Skin epidermis (tissue), 12 donors: ENCODE data around the gene ORC5.
A peak's percentile ranks its signal among the peaks of the same experiment; 100 is the strongest.
"Not testable (repeated sequence)": the region's sequence is repeated elsewhere in the genome, so short reads cannot be mapped to it uniquely, and the experiment has no call there.

ENCODE experiments used
- H3K27ac ChIP-seq, 21 experiments: fragments of 200-600 bp; sonication (generic) in 11 of 21; one replicate each; pipeline ENCODE4 v1.5.0; 2020; ENCODE audit warnings: mild to moderate bottlenecking in 3 of 21, inconsistent platforms in 2 of 21, moderate library complexity in 2 of 21
- H3K4me3 ChIP-seq, 7 experiments: fragments of 200-600 bp; sonication (generic) in 2 of 7; one replicate each; pipeline ENCODE4 v1.5.0; 2020; ENCODE audit warnings: inconsistent platforms in 2 of 7, mild to moderate bottlenecking in 2 of 7, moderate library complexity in 1 of 7

ORC5 gene

GRCh38 chr7:104207731-104208420, at the start of gene ORC5:
ORC5 (minus strand) TSS chr7:104208013; CDS start chr7:104207904, 109 bp downstream.
- peak within 1 kb of the TSS in 20 of 21 experiments; percentile 65 to 94 (median 85) for H3K27ac ChIP-seq

DNA sequence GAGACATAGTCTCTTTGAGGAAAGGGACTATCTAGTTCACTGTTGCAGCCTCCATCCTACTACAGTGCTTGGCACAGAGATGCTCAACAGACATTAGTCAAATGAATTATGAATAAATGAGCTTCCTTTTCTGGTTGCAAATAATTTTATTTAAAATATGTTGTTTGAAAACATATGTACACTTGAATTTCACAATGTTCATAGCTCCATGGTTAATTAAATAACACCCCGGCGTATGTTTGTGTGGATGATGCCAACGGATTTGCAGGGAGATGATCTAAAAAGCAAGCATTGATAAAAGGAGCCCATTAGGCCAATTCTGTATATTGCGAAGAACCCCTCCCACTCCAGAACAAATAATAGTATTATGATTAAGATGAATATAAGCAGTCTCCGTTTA, 47.8 kb upstream of the ORC5 start:
- H3K4me3 ChIP-seq: no peak overlapping the region
- H3K27ac ChIP-seq: no peak overlapping the region

More at GRCh38 chr7:104207731-104208420, at the start of gene ORC5:
- peak within 1 kb of the TSS; percentile 52 to 88 (median 67) for H3K4me3 ChIP-seq

- Histone ChIP-seq H3K4me3 (no peak overlapping the region), H3K27ac (no peak overlapping the region)
Observed at GRCh38 chr7:104255194-104255593, 47.4 kb upstream of the ORC5 start.

- H3K4me3 ChIP-seq: no peak overlapping the region
- no peak overlapping the region for H3K27ac ChIP-seq
Observed at GRCh38 chr7:104254696-104255095, 46.9 kb upstream of the ORC5 start.

DNA sequence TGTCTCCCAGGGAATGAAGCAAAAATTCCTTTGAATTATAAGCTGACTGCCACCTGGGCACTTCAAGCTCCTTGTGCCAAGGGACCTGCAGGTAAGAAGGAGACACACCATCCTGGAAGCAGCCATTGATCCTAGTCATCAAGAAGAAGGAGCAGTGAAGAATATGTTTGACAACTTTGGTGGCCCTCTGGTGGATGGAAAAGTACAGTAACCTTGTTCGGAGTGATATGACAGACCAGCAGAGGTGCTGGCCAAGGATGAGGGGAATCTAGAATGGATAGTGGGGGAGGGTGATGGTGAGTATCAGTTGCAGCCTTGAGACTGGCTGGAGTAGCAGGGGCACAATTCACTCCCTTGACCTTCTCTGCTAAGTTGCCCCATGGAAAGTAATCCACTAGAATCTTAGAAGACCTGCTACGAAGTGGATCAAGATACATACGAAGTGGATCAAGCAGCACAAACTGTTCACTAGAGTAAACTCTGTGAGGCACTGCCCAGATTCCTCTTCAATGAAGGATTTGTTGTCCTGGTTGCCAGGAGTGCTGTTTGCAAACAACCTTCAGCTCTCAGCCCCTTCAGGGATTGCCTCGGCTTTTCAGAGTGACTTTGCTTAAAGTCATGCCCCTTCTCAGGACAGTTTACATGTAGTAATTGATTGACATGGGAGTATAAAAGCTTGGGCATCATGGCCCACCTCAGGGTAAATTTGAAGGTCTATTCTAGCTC, 44.8 kb upstream of the ORC5 start:
- Histone ChIP-seq H3K27ac (no peak overlapping the region), H3K4me3 (no peak overlapping the region)

DNA sequence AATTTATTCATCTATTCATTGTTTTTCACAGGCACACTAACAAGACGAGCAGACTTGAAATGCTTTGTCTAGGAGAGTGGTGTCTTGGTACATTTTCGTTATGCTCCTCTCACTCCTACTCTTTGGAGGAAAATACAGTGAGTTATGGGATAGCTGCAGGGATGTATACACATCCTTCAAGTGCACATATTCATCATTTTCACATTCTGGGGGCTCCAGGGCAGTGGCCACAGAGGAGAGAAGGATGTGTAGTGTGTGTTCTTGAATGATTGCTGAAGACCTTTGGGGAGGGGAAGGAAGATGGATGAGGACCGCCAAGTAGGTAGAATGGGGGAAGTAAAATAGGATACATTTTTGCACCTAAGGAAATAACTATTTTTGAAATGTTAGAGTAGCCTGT, 34.8 kb upstream of the ORC5 start:
- Histone ChIP-seq H3K4me3 (no peak overlapping the region), H3K27ac (no peak overlapping the region)

DNA sequence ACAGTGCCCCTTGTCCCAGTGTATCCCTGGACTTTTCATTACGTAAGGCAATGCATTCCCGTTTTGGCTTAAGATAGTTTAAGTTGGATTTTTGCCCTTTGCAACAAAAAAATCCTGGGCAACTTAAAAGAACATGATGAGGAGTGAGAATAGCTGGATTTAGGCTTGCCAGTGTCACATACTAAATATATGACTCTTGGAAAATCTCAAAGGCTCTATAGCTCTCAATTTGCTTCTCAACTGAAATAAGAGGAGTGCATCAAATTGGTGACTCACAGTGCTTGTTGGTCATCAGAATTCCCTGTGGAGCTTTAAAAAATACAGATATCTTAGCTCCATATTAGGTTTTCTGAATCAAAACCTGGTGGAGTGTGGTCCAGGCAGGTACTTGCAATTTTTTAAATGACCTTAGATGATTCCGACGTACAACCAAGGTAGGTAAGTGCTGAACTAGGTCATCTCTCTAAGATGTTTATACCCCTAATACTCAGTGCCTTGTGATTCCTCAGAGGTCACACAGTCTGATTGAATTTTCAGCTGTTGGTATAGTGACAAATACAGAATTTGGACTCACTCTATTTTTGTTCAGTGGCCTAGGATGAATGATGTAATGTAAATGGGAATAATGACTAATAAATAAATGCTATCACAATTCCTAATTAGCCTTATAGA, 33.9 kb upstream of the ORC5 start:
- H3K27ac ChIP-seq: no peak overlapping the region
- no peak overlapping the region for H3K4me3 ChIP-seq

DNA sequence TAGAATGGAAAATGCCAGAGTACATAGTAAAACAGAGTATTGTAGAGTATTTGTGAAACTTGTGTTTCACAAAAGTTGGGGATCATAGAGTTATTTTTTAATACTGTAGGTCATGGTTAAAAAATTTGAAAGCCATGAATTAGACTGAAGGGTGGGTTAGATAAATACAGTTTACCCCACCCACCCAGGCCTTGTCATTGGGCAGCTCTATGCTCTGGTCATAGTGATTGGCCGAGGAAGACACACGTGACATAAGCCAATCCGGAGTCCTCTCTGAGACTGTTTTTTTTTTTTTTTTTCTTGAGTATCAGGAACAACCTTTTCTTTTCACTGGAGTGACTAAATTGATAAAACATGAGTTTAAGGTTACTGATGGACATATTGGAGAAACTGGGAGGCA, 33.3 kb upstream of the ORC5 start:
- H3K27ac ChIP-seq: no peak overlapping the region
- no peak overlapping the region for H3K4me3 ChIP-seq

DNA sequence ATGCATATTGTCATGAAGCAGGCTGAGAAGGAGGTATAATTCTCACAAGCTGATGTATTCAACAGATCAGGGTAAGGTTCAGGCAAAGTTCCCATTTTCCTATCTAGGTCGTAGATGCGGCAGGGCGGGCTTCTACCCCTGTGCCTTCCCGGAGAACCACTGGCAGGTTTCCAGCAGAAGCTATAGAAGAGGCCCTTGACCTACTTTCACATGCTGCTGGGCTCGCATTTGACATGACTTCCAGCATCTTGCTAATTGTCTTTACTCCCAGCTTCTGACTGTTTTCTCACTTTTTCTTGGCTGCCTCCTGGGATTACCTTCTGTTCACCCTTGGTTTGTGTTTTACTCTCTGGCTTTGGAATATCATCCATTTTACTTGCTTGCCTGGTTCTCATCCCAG, 32.6 kb upstream of the ORC5 start:
- Histone ChIP-seq H3K27ac (no peak overlapping the region), H3K4me3 (no peak overlapping the region)

GRCh38 chr7:104234990-104235389, 27.2 kb upstream of the ORC5 start:
- not testable (repeated sequence) for H3K27ac ChIP-seq, H3K4me3 ChIP-seq

DNA sequence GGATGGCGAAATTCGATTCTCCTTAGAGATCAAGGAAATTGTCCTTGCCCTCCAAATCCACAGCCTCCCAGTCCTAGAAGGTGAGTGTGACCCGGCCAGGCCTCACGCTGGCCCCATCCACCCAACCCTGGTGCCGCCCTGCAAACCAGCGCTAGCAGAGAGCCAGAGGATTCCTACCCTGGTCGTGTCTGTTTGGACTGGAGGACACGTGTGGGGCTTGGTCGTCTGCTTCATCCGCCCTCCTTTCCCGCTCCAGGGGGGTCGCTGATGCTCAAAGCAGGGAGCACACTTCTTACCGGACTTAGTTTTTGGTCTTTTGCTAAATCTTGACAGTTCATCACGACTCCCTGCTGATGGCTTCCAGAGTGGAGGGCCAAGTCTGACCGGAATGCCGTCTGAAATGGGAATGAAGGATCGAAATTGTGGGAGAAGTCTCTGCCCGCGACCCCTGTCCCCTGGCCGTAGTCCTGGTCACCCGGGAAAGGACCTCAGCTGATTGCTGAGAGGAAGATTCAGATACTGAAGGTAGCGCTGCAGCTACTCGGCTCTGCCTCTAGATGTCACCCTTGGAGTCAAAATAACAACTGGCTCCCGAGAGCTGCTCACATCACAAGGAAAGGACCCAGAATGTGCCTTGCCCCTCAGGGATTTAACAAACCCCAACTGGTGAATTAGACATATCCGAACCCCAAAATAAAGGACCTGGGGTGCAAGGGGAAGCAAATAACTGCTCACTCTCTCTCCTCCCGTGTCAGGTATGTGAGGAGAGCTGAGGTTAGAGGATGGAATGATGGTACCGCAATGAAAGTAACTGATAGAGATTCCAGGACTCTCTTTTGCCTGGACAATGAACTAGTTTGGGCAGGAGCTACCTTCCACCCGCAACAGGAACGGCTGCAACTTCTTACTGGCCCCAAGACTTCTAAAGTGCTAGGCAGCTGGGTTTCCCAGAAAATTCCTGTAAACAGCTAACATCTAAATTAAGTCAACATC, 23.5 kb upstream of the ORC5 start:
- Histone ChIP-seq H3K27ac (no peak overlapping the region), H3K4me3 (no peak overlapping the region)

DNA sequence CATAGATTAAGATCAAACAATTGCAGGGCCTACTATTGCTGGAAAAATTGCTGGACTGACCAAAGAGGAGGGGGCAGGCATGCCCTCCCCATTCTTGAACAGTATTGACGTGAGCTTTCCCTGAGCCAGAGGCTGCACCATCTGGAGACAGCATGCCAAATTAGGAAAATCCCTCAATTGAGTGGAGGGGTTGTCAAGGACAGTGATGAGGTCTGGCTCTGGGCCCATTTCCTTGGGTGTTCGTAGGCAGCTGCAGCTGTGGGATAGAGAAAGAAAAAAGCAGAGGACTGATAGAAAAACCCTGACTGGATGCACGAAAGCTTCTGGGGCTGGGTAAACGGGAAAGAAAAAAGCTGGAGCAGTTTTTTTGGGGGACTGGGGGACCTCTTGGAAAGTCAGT, 22.8 kb upstream of the ORC5 start:
- H3K27ac ChIP-seq: no peak overlapping the region
- no peak overlapping the region for H3K4me3 ChIP-seq

DNA sequence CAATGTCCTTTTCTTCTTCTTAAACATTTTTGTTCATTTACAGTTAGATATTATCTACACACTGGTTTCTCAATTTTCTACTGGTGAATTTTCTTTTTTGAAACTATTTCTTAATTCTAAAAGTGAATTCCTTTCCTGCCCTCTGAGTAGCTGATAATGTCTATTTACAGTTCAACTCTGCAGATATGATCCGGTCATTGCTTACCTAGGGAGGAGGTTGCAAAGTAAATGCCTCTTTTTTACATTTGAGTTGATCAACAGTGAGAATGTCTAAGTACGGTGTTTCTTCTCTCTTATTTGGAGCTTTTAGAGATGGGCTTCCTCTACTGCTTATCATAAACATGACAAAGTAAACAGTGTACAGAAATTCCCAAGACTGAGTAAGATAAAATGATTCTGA, 20.6 kb upstream of the ORC5 start:
- Histone ChIP-seq H3K27ac (no peak overlapping the region), H3K4me3 (no peak overlapping the region)

- Histone ChIP-seq H3K4me3 (no peak overlapping the region), H3K27ac (no peak overlapping the region)
Observed at GRCh38 chr7:104225451-104225850, 17.6 kb upstream of the ORC5 start.

DNA sequence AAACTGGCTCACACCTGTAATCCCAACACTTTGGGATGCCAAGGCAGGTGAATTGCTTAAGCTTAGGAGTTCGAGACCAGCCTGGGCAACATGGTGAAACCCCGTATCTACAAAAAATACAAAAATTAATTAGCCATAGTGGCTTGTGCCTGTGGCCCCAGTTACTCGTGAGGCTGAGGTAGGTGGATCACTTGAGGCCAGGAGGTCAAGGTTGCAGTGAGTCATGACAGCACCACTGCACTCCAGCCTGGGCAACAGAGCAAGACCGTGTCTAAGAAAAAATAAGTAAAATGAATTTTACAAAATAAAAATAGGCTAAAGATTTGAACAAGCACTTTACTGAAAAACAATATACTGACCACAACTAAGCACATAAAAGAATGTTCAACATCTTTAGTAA, 9.8 kb upstream of the ORC5 start:
- Histone ChIP-seq H3K4me3 (no peak overlapping the region), H3K27ac (no peak overlapping the region)

GRCh38 chr7:104209063-104209462, 1.2 kb upstream of the ORC5 start:
- Histone ChIP-seq H3K4me3 (no peak overlapping the region), H3K27ac (no peak overlapping the region)

- Histone ChIP-seq H3K27ac (peak overlapping the region in 20 of 21 experiments; percentile 65 to 94 (median 85)), H3K4me3 (peak overlapping the region; percentile 52 to 88 (median 67))
Observed at GRCh38 chr7:104208421-104208780, 588 bp upstream of the ORC5 start.

GRCh38 chr7:104207348-104207730, 474 bp downstream of the ORC5 start:
- Histone ChIP-seq H3K4me3 (peak overlapping the region; percentile 52 to 88 (median 67)), H3K27ac (peak overlapping the region in 20 of 21 experiments; percentile 65 to 94 (median 85))

DNA sequence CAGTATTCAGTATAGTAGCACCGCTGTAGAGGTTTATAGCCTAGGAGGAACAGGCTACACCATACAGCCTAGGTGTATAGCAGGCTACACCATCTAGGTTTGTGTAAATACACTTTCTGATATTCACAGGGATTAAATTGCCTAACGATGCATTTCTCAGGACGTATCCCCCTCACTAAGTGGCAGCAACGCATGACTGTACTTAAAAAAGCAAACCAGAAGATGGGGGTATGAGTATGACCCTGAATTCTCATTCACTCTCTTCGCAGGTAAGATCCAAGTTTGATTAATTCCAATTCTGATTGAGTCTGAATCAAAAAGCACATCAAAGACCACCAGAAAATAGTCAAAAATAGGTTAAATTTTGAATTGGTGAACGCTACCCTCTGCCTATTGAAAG, 972 bp downstream of the ORC5 start:
- H3K4me3 ChIP-seq: peak overlapping the region; percentile 52 to 88 (median 67)
- peak overlapping the region in 16 of 21 experiments; percentile 65 to 94 (median 86) for H3K27ac ChIP-seq
